HG03460 (cell line): ENCODE results near the gene PTPRQ.
A peak's percentile ranks its signal among the peaks of the same experiment; 100 is the strongest.
"Not testable (repeated sequence)": the region's sequence is repeated elsewhere in the genome, so short reads cannot be mapped to it uniquely, and the experiment has no call there.

ENCODE experiments used
- ATAC-seq: cut with Tn5 transposase; IDR thresholded peaks from one replicate; pipeline ENCODE4 v1.9.1; 2021; ENCODE audit not compliant: unreplicated experiment

The PTPRQ gene

DNA sequence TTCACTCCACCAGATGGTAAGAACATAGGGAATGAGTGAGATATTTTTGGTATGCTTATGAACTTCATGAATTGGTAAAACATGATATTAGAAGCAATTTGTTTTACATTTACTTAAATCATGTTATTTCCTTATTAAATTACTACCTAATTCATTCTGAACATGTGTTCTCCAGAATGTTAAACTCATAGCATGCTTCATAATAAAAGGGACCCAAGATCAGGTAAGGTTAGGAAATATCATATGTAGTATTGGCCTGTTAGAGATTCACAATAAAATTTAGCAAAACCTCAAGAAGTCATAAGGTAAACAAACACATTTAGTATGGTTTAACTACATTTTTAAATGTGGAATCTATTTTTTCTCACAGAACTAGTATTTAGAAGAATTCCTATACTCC lies 28.2 kb downstream of the PTPRQ start:
- ATAC-seq, result no peak

DNA sequence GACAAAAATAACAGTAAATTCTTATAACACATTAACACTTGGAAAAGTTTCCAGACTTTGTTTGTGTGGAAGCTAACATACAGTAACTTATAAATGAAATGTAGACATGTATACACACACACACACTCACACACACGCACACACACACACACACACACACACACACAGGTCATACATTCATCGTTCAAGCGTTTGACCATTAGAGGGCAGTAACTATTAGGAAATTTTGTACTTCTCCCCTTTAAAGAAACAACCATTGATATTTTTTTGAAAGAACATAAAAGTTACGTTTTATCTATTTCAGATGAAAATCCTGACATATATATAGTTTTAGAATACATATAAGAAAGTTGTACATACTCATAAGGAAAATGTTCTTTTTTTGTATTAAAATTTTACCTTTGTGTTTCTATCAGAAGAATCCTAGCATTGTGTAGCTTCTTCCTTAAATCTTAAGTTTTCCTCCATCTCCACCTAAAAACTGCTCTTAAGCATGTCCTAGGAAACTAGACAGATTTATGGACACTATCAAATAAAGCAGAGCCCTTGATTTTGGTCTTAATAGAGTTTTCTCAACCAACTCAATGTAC lies 29.0 kb downstream of the PTPRQ start:
- no peak for ATAC-seq

DNA sequence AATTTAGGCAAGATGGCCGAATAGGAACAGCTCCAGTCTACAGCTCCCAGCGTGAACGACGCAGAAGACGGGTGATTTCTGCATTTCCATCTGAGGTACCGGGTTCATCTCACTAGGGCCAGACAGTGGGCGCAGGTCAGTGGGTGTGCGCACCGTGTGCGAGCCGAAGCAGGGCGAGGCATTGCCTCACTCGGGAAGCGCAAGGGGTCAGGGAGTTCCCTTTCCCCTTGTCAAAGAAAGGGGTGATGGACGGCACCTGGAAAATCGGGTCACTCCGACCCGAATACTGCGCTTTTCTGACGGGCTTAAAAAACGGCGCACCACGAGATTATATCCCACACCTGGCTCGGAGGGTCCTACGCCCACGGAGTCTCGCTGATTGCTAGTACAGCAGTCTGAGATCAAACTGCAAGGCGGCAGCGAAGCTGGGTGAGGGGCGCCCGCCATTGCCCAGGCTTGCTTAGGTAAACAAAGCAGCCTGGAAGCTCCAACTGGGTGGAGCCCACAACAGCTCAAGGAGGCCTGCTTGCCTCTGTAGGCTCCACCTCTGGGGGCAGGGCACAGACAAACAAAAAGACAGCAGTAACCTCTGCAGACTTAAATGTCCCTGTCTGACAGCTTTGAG lies 33.6 kb downstream of the PTPRQ start:
- ATAC-seq, result not testable (repeated sequence)

DNA sequence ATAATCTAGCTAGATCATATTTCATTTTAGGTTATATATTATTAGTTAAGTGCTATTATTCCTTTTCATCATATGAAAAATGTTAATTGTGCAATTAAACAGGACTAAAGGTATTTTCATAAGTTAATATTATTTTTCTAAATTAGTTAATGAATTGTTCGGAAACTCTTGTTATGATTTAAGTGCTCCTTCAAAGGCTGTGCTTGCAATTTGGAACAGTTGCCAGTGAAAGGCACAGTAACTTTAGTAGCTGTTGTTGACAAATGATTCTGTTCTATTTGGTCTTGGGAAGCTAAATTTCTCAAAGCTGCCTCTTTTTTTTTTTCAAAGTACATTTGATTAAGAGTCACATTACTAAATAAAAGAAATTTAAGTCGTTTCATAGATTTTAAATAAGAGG lies 40.7 kb downstream of the PTPRQ start:
- ATAC-seq, result no peak

DNA sequence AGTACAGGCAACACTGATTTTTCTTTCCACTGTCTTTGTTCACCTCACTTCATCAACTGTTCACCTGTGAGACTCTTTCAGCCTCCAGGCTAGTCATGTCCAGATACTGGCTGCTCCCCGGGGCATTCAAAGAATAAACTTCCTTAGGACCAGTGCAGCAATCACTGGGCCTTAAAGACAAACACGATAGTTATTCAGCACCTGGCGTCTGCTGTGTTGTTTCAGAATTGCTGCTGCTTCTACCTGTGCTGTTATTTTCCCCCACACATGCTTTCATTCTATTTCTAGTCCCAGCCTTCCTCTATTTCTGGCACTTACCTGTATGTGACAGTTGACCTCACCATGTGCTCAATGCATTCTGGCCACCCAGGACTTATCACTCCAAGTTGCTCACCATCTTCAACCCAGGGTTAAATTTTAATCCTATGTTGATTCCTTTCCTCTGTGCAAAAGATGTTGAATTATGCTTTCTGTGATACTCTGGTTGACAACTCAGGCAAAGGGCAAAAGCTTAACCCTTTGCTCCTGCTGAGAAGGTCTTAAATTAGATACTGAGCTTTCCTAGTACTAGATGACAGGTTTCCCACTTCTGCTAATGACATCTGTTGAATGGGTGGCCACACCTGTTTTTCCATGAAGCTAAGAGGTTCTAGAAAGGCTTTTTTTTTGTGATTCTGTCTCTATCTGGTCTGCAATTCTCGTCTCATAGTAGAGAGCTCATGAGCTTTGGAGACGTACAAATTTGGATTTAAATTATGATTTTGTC lies 41.4 kb downstream of the PTPRQ start:
- ATAC-seq, result no peak

DNA sequence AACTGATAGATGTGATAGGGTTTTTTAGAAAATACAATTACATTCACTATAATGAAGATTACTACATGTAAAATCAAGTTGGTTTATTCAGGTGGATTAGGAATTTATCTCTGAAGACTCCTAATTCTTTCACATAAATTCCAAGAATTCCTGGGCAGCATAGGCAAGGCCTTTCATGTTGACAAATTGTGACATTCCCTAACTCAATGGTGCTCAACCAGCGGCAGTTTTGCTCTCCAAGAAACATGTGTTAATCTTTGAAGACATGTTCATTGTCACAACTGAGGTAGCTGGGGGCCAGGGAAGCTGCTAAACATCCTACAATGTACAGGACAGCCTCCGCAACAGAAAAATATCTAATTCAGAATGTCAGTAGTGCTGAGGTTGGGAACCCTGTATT lies 46.3 kb downstream of the PTPRQ start:
- no peak for ATAC-seq

DNA sequence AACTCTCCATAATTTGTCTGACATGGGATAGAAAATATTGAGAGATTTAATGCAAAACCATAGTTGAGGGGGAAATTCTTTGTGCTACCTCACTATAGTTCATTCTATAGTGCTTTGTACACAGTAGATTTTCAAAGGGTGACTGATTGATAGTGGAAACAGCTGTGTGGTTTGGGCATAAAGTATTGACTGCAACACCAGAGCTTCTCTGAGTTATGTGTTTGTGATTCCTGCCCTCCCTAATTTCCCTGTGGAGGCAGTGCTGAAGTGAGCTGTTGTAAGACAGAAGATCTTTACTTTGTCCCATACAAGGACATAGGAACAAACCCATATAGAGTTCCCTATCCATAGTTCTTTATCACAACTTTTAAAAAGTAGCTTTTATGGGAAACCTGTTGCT lies 47.1 kb downstream of the PTPRQ start:
- ATAC-seq, result no peak

DNA sequence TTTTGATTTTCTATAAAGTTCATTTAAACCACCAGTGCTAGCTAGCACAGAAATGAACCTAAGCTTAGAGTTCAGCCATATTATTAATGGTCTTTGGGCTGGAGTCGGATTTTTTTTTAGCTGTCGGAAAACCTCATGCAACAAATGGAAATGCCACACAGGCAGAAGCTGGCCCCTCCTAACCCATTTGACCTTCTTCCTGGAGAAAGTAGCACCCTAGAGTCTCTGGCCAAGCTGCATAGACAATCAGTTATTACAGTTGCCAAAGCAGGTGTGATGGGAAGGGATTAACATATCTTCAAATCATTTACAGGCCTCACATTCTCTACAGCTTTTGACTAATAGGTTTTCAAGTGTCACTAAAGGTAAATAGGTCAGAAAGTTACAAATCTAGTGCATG lies 49.4 kb downstream of the PTPRQ start:
- no peak for ATAC-seq

DNA sequence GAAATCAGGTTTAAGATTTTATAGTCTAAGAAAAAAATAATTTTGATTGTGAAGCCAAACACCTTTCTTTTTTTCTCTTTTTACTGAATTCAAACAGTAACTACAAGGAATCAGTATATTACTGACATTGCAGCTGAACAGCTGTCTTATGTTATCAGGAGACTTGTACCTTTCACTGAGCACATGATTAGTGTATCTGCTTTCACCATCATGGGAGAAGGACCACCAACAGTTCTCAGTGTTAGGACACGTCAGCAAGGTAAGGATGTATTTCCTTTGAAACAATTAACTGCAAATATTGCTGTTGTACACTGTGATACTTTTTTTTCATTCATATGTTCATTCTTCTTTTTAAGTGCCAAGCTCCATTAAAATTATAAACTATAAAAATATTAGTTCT lies 50.8 kb downstream of the PTPRQ start:
- ATAC-seq, result no peak

DNA sequence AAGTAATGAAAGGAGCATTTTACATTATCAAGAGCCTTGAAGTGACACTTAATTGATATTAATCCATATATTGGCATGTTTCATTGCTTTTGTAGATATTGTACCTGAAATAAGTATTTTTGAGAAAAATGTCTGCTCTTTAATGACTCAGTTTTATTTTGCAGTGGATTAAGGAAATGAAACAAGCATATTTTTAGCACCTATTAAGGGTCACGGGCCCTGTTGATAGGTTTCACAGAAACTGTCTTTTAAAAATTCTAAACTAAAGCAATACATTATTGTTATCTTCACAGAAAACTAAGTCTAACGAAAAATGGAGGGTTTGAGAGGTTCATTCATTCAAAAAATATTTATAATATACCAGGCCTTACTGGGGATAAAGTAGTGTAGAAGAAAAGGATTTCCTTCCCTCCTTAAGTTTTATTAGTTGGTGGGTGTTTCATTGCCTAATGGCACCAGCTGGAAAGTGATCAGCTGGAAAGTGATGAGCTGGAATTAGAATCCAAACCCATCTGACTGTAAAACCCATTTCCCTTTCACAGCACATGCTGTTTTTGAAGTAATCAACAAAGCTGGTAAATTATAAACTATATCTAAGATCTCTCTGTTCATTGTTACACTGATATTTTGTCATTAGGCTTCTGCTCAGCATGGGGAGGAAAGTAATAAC lies 54.2 kb downstream of the PTPRQ start:
- ATAC-seq, result no peak

DNA sequence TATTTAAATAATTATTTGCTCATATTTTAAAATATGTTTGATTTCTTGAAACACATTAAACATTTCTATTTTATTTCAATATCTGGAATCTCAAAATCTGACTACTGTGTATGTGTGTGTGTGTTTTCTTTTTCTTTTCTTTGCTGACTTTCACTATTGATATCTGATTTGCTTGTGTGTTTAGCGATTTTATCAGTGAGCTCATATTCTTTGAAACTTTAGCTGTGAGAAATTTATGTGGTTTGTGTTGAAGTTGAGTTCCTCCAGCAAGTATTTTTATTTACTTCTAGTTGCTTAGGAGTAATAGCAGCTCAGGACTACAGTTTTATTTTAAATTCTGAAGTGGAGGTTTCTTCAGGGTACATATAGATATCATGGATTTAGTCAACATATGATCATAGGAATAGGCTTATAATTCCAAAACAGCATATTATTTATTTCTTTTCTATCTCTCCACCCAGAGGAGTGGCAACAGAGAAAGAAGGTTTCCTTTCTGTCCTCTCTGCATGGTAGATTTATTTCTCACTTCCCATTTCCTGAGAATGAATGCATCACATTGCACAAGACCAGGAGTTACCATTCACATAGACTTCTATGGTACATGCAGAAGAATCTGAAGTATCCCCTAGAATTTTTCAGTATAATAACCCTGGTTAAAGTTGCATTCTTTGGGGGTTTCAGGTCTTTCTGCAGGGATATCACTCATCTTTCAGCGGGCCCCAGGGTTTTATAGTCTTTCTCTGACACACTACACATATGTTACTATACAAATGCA lies 60.5 kb downstream of the PTPRQ start:
- peak; percentile 60 for ATAC-seq

DNA sequence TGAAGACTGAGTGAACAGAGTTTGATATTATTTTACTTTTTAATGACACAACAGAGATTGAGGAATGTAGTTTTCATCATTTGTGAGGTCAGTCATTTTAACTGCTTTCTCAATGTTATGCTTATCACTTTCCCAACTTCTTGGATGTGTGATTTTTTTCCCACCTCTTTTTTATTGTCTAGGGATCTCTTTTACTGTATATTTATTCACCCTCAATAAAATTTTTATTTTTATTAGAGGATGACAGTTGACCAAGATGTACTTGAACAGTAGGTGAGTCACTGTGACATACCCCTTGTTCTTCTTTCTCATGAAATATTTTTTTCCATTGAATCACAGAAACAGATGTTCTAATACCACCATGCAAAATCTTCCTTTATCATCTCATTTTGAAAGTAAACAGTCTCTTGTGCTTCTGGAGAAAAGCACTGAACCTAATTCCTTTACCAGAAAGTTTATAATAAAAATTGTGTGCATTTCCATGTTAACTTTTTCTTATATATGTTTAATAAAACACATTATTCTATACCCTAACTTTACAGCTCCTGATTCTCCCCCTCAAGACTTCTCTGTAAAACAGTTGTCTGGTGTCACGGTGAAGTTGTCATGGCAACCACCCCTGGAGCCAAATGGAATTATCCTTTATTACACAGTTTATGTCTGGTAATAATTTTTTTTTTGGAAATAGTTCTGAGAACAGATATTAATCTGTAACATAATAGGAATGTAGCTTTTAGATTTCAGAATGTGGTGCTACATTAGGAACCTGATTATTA lies 65.9 kb downstream of the PTPRQ start:
- no peak for ATAC-seq

DNA sequence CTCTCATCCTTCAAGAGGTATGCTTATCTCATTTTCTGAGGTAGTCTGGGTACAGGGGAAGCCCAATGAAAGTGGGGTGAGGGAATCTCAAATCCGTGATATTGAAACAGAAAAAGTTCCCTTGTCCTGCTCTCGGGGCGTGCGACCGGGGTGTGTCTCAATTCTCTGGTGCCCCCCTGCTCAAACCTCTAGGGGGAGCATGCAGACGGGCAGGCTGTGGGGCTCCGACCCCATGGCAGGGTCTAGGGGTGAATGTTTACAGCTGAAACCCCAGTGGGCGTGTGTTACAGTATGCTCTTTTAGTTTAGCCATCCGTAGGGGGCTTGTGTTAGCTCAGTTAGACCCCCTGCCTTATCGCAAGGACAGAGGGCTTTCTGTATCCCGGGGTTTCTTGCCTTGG lies 68.7 kb downstream of the PTPRQ start:
- no peak for ATAC-seq

DNA sequence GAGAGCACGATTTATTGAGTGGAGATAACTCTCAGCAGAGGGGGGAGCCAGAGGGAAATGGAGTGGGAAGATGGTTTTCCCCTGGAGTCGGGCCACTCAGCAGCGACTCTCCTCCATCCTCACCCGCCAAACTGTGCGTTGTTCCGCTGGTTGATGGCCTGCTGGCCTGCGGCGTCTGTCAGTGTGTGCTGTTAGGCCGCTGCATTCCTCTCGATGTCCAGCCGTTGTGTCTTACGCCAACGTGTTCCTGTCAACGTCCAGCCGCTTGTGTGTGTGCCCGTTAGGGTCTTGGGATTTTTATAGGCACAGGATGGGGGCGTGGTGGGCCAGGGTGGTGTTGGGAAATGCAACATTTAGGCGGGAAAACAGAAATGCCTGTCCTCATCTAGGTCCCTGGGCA lies 69.2 kb downstream of the PTPRQ start:
- no peak for ATAC-seq

DNA sequence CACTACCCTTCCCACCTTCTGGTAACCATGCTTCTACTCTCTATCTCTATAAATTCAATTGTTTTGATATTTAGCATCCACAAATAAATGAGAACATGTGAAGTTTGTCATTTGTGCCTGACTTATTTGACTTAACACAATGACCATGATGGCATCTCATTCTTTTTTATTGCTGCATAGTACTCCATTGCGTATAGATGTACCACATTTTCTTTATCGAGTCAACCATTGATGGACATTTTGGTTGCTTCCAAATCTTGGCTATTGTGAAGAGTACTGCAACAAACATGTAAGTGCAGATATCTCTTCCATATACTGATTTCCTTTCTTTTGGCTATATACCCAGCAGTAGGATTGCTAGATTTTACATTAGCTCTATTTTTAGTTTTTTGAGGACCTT lies 73.6 kb downstream of the PTPRQ start:
- ATAC-seq, result no peak

DNA sequence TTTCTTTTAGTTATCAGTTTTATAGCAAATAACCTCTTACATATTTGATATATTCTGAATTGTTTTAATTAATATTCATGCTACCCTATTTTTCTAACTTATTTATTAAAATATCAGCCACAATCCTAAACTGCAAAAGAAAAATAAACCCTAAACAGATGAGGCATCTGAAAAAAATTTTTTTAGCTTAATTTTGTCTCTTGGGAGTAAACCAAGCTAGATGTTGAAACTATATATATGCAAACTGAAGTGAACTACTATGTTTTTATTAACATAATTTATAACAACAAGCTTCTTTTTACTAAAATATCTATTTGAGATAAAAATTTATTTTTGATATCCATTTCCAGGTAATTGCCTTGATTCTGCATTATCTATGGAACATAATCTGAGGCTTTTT lies 87.6 kb downstream of the PTPRQ start:
- no peak for ATAC-seq

DNA sequence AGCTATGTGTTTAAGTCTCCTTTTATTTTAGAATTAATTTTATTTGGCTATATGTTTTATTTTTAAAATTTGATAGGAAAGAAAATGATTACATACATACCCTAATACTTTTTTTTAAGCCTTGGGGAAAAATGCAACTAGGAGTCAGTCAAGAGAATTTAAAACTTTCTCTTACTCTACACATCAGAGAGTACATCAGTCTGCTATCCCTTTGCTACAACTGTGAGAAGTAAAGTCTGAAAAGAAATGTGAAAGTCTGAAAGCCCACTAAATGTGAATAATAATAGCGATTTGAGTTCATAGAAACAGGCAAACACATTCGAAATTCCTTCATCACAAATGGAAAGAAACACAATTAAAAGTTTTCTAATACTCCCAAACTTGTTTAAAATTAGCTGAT lies 95.0 kb downstream of the PTPRQ start:
- no peak for ATAC-seq

DNA sequence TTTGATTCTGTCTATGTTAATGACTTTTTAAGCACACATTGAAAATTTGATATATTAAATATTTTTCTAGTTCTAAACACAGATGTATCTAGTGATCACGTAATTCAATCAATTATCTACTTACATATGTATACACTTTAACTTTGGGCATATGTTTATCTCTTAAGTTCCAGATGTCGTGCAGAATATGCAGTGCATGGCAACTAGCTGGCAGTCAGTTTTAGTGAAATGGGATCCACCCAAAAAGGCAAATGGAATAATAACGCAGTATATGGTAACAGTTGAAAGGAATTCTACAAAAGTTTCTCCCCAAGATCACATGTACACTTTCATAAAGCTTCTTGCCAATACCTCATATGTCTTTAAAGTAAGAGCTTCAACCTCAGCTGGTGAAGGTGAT lies 105.3 kb downstream of the PTPRQ start:
- ATAC-seq, result no peak

DNA sequence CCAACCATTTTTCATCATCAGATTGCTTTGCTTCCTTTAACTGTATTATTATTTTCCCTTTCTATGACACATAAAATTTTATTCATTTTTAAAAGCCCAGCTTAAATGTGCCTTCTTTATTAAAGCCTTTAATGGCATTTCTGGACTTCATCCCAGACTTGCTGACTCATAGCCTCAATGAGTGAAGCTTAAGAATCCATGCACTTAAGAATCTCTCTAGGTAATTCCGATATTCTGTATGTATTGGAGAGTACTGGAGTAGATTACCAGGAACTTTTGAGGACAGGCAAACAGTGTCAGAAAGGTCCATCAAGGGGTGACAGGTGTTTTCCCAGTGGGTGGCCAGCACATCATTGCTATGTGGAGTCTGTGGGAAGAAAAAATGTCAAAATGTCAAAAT lies 107.9 kb downstream of the PTPRQ start:
- ATAC-seq, result no peak

DNA sequence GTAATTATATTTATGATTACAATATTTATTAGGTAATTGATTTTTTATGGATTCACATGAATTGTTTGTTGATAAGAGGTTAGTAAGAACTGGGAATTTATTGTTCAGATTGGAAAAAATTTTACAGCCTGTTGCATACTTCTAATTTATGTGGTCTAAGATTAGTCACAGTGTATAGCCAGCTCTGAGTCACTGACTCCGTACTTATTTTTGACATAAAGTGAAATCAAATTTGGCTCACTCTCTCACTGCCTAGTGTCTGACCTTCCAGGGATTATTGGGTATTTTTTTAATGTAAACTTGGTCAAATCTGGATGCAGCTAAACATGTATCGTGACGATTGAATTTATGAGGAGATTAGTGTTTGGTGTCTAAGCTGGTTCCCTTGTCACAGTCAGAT lies 109.3 kb downstream of the PTPRQ start:
- no peak for ATAC-seq

DNA sequence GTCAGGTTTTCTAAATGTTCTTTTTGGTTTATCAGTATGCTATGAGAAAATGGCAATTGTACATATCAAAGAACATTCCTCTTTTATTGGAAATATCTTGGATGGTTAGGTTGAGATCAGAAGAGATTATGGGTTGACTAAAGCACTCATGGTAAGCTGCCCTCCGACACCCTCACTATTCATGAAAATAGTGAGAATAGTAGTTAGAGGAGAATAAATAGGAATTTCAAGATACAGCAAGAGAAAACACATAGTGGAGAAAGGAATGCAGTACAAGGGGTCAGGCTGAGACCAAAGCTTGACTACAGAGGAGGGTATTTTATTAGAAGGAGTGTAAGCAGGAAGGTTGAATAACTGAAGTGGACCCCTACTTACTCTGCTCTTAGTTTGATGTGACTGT lies 112.5 kb downstream of the PTPRQ start:
- ATAC-seq, result no peak
